Fibroblast of peridontal ligament (primary cell): Measurements from ENCODE around the gene ERMARD.

Experiments
- DNase-seq: peaks from one replicate; pipeline ENCODE4 v3.0.0-alpha.2; 2010; ENCODE audit errors: extremely low read depth

The ERMARD gene

DNA sequence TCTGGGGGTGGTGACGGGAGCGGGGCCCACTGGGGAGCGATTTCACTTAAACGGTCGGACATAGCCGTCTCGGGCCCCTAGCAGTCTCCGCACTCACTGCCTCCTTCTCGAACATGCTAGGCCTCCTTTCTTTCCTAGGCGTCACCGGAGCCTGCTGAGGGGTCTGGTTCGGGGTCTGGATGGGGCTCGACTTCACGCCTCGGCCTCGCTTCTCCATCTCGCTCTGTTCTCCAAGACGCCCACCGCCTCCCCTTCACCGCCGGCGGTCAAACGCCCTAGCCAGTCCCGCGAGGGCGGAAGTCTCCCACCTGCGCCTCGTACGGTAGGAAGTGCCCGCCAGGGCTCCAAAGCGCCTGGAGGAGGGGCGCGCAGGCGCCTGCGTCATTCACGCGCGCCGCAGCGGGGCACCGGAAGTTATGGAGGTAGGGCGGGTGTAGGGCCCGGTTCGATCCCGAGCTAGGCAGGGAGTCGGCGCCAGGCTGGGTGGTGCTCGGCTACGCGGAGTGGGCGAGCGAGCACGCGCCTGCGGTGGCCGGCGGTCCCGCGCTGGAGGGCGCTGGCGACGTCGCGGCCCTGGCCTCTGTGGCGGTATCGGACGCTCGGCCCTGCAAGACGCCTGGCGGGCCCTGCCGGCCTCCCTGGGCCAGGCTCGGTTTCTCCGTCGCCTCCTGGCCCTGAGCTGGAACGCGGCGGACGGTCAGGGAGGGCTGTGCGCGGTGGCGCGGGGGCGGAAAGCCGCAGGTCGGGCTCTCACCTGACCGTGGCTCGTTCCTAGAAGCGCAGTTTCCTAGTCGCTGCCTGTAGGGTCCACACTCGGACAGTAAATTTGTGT is at the start of gene ERMARD, which contains the start of gene DYNLT2:
TSS of gene ERMARD (plus strand) at position 381 of the 832 bp plus-strand sequence. CDS start at position 417, 36 bp downstream.
TSS of gene DYNLT2 (minus strand) at position 331 of the 832 bp plus-strand sequence. CDS start at position 217, 114 bp downstream.
- DNase-seq, result peak; percentile 91

DNA sequence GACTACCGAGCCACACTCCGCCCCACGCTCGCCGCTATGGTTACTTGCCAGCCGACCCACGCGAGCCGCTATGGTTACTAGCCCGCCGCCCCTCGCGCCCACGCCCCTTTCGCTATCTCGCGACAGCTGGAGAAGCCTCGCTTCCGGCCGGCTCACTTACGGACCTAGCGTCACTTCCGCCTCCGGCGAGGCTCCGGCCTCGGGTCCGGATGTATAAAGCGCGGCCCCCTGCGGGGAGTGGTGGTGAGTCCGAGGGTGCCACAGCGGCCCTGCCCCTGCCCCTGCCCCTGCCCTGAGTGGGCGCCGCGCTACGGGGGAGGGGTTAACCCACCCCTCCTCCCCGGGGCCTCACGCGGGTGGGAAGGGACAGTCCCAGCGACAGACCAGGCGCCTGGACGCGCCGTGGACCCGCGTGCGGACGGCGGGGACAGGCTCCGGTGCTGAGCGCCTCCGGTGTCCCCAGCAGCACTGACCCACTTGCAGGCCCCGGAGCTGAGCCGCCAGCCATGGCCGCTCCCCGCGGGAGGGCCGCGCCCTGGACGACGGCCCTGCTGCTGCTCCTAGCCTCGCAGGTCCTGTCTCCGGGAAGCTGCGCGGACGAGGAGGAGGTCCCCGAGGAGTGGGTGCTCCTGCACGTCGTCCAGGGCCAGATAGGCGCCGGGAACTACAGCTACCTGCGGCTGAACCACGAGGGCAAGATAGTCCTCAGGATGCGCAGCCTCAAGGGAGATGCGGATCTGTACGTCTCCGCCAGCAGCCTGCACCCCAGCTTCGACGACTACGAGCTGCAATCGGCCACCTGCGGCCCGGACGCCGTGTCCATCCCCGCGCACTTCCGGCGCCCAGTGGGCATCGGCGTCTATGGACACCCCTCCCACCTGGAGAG is 49.2 kb upstream of the ERMARD start, which contains the start of the genes C6orf120 and WDR27:
TSS of gene C6orf120 (plus strand) at position 173 of the 886 bp plus-strand sequence. CDS start at position 507, 334 bp downstream.
TSS of gene WDR27 (minus strand) at position 76 of the 886 bp plus-strand sequence. CDS start 13,024 bp downstream, outside the sequence.
- peak; percentile 93 for DNase-seq

DNA sequence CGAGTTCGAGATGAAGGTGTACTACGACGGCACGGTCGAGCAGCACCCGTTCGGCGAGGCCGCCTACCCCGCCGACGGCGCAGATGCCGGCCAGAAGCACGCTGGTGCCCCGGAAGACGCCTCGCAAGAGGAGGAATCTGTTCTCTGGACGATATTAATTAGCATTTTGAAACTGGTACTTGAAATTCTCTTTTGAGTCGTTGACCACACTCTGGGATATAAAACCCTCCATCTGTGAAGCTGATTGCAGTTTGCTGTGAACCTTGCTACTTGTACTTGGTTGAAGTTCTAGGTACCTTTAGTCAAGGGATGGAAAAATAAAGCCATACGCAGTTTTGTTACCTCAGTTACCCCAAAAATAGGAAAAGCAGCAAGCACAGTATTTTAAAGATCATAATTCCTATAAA is 48.6 kb upstream of the ERMARD start:
- DNase-seq, result no peak

DNA sequence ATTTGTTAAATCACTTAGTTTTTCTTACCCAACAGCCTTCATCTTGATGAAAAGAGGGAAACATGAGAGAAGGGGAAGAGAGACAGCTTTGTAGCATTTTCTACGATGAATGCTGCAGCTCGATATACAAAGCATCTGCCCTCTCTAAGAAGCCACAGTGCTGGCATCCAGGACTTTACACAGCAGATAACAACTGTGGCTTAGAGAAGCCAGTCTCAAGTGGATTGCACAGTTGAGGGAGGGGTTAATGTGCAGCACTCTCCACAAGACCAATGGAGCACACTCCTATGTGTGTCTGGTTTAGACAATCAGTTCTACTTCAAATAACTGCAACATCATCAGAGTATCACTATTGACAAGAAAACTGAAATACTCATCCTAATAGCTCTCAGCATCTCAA is 43.6 kb upstream of the ERMARD start:
- DNase-seq, result no peak

DNA sequence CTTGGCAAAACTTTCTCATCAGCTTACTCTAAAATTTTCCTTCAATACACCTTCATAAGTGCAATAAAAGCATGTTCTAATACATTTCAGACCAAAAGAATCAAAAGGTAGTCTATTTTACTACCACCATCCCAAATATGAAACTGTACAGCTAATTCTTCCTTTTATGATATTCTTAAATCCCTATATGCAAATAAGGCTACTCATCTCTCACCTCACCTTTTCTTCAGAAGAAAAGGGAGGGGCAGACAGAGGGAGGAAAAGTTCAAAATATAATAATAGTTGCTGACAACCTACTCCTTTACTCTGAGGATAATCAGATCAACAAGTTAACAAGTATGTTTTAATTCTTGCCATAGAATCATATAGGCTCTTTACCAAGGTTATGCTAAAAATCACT is 42.1 kb upstream of the ERMARD start:
- DNase-seq, result no peak

DNA sequence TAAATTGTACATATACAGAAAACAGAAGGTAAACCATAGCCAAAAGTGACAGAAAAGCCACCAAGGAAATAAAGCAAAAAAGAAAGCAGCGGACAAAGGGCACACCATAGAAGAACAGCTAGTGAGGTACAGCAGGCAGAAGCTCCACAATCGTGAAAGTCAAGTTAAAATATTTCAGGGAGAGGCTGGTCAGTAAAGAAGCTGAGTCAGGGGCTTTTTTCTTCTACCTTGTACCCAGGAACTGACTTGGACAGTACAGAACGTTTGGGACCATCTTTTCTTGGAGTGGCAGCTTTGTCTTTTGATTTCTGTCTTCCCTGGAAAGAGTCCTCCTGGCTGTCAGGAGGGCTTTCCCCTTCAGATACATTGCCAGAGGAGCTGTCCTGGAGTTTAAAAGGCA is 41.4 kb upstream of the ERMARD start:
- DNase-seq, result no peak

DNA sequence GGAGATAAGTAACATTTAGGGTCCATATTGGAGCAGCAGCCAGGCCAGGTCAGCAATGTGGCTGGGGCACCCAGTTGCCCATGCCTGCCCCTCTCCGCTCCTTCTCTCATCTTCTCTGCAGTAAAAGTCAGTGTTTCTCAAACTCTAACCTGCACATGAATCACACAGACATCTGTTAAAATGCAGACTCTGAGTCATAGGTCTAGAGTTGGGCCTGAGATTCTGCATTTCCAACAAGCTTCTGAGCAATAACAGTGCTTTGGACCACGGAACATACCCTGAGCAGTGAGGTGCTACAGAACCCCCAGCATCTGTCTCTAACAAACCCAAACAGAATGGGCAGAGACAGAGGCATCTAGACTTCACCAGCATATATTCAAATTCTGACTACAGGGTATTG is 37.2 kb upstream of the ERMARD start:
- no peak for DNase-seq

DNA sequence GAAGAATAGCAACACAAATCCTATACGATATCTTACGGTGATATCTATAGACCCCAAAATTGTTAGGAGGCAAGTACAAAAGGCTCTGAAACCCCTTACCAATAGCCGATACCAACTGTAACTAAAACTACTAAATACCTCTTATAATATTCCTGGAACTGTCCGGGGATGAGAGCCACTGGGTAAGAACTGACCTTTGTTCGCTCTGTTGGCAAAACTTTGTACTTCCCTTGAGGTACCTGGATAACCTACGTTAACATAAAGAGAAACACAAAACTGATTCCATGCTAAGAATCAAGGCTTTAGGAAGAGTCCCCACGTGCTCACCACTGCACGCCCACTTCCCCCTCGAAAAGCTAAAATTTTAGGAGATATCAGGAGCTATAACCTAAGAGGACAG is 36.8 kb upstream of the ERMARD start:
- DNase-seq, result no peak

DNA sequence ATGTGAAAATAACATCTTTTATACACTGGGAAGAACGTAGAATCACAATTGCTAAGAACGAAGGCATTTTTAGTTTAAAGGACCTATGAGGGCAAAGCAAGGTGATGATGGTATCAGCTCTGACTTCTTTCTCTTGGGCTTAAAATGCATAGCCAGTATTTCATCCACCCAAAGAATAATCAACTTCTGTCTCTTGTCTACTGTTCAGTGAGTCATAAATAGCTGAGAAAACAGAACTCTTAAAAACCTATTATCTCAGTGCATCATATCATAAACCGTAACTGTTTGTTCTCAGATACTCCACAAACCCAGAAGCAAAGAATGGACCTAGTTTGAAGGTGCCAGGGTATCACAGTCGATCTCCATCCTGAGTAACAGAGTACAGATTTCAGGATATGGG is 32.3 kb upstream of the ERMARD start:
- DNase-seq, result no peak

DNA sequence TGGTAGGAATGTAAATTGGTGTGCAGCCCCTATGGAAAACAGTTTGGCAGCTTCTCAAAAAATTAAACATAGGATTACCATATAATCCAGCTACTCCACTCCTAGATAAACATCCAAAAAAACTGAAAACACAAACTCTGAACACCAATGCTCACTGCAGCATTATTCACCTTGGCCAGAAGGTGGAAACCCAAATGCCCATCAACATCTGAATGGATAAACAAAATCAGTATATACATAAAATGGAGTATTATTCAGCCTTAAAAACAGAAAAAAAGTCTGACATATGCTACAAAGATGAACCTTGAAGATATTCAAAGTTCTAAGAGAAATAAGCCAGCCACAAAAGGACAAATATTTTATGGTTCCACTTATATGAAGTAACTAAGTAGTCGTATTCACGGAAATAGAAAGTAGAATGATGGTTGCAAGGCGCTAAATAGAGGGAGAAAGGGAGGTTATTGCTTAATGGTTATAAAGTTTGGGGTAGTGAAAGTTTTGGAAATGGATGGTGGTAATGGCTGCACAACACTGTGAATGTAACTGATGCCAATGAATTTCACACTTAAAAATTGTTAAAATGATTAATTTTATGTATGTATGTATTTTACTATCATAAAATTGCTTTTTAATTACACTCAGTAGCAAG is 31.1 kb upstream of the ERMARD start:
- no peak for DNase-seq

DNA sequence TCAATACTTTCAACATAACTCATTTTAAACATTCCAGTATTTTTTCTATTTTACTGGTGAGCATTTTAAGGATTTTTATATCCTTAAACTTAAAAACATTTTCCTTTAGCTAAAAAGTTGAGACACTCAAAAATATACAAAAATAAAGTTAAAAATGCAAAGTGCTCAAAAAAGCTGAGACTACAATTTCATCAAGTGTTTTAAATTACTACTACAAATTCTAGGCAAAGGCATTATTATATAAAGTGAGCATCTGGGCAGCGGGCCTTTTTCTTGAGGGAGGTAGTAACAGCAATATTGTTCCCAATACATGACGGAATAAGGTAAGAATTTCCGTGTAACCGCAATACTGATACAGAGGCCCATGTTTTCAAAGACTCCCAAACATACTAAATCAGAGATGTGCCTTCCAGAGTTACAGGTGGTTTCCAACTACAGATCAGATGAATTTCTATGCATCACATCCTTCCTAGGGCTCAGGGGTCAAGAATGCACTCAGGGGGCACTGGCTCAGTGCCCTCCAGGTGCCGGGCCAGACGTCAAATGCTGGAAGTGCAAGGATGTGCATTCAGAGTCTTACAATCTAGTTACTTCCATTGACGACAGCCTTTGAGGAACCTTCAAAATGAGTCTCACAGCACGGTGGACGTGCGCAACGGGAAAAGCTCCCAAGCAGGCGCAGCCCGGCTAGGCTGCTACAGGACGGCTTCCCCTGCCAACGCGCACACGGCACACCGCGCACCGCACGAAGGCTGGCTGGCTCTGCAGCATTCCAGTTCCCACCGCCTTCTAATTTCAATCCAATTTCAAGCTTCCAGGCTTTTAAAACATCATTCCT is 28.8 kb upstream of the ERMARD start:
- DNase-seq, result peak; percentile 48

DNA sequence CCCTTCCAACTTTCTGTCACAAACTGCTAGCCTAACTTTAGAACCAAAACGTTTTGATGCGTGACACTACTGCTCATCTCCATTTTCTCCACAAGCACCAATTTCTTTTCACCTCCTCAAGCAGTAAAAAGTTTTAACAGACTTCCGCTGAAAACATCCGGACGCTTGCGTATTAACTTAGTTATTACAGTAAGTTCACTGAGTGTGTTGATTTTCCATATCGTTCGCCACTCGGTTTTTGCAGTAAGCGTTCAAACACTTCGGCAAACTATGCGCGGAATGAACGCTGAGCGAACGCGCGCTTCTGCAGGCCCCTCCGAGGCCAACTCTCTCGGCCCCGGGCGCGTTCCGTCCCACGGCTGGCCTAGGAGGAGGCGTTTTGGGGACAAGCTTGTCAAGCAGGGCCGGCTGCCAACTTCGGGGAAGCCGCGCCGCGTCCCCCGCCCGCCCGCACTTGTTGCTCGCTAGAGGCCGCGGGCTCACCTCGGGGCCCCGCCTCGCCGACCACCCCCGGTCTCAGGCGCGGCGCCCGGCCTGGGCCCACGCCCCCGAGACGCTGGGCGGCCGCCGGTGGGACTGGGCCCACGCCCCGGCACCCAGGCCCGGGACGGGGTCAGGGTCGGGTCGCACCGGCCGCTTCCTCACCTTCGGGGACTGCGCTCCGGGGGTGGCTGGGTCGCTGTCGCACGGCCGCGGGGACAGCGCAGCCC is 28.1 kb upstream of the ERMARD start:
- peak; percentile 66 for DNase-seq

DNA sequence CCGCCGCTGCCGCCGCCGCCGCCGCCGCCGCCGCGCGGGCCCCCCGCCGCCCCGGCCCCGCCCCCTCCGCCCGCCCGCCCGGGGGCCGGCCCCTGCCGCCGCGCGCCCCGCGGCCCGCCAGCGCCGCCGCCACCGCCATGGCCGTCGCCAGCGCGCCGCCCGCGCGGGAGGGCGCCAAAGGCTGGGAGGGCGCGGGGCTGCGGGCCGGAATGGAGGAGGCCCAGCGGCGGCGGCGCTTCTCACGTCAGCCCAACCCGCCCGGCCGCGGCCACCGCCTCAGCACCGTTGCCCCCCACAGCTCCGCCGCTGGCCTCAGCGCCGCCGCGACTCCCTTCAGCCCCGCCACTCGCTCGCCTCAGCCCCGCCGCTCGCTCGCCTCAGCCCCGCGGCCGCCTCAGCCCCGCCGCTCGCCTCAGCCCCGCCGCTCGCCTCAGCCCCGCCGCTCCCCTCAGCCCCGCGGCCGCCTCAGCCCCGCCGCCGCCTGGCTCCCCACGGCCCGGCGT is 27.4 kb upstream of the ERMARD start:
- no peak for DNase-seq

DNA sequence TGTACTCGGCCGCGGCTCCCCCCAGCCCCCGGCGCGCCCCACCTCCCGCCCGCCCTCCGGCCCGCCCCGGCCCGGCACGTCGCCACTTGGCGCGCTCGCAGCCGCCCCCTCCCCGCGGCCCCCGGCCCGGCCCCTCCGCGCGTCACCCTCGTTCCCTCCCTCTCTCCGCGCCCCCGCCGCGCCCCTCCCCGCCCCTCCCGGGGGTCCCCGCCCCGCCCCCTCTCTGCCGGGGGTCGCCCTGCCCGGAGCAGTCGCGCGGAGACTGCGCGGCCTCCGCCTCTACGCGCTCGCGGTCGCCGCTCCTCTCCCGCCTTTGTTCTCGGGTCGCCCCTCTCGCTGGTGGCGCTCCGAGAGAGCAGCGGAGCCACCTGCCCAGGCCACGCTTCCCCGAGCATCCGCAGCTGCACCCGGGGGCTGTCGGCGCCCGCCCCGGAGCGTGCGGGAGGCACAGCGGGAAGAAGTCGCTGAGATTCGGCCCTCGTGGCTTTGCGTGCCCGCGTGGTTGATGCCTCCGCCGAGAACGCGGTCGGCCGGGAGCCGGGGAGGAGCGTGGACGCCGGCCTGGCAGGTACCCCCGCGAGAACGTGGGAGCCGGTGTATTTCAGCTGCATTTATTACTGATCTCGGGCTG is 26.8 kb upstream of the ERMARD start, which contains the start of gene PHF10:
TSS of gene PHF10 (minus strand) at position 7 of the 631 bp plus-strand sequence. CDS start 569 bp downstream, outside the sequence.
- peak; percentile 20 for DNase-seq

DNA sequence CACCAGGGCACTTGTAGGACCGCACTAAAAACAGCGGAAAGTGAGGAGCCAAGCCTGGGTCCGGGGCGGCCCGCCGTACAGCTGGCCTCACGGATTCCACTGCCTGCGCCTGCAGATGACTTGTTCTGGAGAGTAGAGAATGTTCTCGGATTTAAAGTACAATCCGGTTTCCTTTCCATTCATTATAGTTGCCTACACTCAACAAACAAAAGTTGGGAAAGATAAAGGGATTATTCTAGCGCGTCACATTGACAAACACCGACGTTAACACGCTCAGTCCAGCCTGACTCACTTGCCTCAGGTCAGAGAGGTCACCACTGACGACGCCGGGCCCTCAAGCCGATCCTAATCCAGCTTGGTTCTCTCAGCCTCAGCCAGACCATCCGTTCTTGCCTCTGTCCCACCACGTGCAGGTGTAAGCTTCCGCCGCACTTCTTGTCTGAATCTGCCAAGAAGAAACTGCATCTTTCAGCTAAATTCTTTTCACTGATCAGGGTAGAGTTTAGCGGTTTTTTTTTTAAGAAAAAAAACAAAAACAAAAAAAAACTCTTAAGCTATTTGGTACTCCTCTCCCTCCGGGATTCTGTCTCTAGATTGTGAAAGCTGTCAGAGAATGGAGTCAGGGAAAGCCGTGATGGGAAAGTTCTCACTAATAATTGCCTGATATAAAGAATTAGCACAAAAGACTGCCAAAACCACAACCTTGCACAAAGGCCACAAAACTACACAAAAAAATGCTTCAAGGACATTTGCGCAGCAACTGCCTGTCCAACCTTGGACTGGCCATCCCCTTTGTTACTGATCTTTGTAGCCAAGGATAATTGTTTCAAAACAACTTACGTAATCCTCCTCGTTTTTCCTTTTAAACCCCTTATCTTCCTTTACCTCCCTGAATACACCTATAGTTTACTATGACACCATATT is 26.0 kb upstream of the ERMARD start:
- DNase-seq, result peak; percentile 67

DNA sequence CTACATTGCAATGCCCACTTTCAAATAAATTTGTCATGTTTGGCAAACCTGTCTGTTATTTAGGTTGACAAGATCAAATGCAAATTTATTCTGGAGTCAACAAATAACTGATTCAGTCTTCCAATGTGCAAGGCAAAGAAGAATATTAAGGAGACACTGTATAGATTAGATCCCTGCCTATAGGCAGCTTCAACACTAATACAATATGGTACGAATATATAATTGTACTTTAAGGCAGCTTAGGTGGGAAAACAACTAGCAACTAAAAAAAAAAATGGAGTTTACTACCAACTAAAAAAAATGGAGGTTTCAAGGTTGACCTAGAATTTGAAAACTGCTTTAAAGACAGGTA is 25.4 kb upstream of the ERMARD start:
- no peak for DNase-seq

DNA sequence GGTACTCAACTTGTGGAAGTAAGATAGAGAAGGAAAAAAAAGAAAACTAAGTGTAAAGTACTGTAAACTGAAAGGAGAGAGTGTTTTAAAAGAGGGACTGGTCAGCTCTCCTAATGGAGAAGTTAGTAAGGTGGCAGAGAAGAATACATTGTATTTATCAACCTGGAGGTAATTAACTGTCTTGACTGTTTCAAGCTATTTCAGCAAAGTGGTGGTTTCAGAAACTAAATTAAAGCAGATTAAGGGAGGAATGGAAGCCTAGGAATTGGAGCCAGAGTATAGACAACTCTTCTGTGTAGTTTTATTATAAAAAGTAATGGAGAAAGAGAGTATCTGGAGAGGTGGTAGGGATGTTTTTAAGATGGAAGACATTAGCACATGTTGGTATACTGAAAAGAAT is 24.5 kb upstream of the ERMARD start:
- no peak for DNase-seq

DNA sequence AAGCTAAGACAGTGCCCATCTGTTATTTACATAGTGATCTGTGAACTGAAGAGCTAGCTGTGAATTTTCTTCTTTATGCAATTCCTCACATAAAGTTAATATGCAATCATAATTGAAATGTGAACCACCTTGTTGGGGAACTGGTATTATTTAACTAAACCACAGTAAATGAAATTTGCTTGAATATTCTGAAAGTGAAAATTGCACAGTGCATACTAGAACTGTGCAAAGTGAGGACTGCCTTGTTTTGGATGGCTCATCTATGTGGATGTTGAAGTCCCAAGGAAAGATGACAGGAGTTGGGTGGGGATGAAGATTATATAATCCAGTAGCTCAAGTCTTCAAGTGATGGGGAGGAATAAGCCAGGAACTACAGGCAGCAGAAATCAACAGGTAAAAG is 21.5 kb upstream of the ERMARD start:
- no peak for DNase-seq
